Measurements from ENCODE around the gene MYOG. TPM values are rescaled to one million over a fixed set of nuclear protein-coding genes. Genes with fewer than 3 reads are reported as not detected.

Gene MYOG
- total RNA-seq, 2 donors from 2014 or later, result not detected

DNA sequence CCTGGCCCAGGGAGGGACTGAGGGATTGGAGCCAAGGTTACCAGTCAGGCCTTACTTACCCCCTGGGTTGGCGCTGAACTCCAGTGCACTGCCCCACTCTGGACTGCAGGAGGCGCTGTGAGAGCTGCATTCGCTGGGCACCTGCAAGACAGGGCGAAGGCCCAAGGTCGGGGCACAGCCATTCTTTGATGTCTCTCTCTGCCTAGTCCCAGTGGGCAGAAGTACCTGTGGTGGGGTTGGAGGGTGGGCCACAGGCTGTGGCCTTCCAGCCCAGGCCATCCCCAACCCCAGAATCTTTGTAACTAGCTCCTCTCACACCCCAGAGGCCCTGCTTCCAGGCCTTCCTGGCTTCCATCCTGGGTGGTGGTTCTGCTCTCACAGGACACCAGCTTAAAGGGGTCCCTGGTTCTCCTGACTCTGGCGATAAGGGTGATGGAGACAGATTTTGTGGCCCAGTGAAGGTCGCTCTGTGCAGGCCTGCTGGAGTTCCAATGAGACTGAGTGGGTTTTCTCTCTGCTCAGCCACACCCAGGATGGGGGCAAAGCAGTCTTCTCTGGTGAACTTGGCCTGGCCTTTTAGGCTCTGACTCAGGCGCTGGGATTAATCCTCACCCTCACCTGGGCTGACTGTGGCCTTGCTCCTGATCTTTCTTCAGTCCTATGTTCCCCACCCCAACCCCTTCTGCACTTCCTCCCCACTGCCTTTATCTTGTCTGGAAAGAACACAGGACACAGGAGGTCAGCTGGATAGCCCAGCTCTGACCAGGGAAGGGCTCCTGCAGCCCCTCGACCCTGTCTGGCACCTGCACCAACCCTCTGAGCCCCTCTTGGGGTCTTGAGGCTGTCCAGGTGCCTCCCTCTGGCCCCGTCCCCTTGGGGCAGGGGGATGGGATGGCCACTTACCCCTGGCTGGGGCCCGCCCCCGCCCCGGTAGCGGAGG lies 954 bp downstream of the MYOG start:
- no peak overlapping the region for H3K4me3 Mint-ChIP-seq
- Histone ChIP-seq H3K27ac (ENCODE audit: low read depth, low read length) (no peak overlapping the region), H3K27me3 (ENCODE audit: control insufficient read depth, insufficient read depth, low read length, poor library complexity, severe bottlenecking) (no peaks in the 10 kb centered on the region), H3K9me3 (ENCODE audit: control insufficient read depth, low read length) (no peaks in the 10 kb centered on the region), H3K36me3 (ENCODE audit: control insufficient read depth, insufficient read depth, low read length) (no peaks in the 10 kb centered on the region), H3K4me1 (ENCODE audit: control insufficient read depth, insufficient read depth, low read length) (peaks cover 20% of the 10 kb centered on the region), H3K4me3 (ENCODE audit: low read length) (no peak overlapping the region), H3K9ac (ENCODE audit: extremely low read depth, low read length, poor library complexity, severe bottlenecking) (no peak overlapping the region)
- H3K4me1 Mint-ChIP-seq, result peaks cover 51% of the 10 kb centered on the region
- H3K27ac Mint-ChIP-seq, result no peak overlapping the region
- WGBS, 2 experiments (ENCODE audit: insufficient coverage in 1 of 2, insufficient read length in 1 of 2), result 90 to 96% methylated on average over 4 to 14 of the region's 14 CpGs
- no peaks in the 10 kb centered on the region for H3K9me3 Mint-ChIP-seq
- H3K27me3 Mint-ChIP-seq (ENCODE audit: insufficient read depth), result peaks cover 8% of the 10 kb centered on the region
- H3K36me3 Mint-ChIP-seq (ENCODE audit: low read depth), result no peaks in the 10 kb centered on the region
- peak; percentile 92 for DNase-seq
- TF ChIP-seq, protein P1, sequence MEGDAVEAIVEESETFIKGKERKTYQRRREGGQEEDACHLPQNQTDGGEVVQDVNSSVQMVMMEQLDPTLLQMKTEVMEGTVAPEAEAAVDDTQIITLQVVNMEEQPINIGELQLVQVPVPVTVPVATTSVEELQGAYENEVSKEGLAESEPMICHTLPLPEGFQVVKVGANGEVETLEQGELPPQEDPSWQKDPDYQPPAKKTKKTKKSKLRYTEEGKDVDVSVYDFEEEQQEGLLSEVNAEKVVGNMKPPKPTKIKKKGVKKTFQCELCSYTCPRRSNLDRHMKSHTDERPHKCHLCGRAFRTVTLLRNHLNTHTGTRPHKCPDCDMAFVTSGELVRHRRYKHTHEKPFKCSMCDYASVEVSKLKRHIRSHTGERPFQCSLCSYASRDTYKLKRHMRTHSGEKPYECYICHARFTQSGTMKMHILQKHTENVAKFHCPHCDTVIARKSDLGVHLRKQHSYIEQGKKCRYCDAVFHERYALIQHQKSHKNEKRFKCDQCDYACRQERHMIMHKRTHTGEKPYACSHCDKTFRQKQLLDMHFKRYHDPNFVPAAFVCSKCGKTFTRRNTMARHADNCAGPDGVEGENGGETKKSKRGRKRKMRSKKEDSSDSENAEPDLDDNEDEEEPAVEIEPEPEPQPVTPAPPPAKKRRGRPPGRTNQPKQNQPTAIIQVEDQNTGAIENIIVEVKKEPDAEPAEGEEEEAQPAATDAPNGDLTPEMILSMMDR (conservative IDR thresholded peaks at IDR 0.05), result peak; percentile 89

GRCh38 chr1:203083463-203083921 lies 2.3 kb downstream of the MYOG start:
- peak; percentile 47 for DNase-seq
- Histone ChIP-seq H3K27ac (ENCODE audit: low read depth, low read length) (no peak overlapping the region), H3K9me3 (ENCODE audit: control insufficient read depth, low read length) (no peaks in the 10 kb centered on the region), H3K4me3 (ENCODE audit: low read length) (no peak overlapping the region), H3K4me1 (ENCODE audit: control insufficient read depth, insufficient read depth, low read length) (peaks cover 20% of the 10 kb centered on the region), H3K27me3 (ENCODE audit: control insufficient read depth, insufficient read depth, low read length, poor library complexity, severe bottlenecking) (no peaks in the 10 kb centered on the region), H3K36me3 (ENCODE audit: control insufficient read depth, insufficient read depth, low read length) (no peaks in the 10 kb centered on the region), H3K9ac (ENCODE audit: extremely low read depth, low read length, poor library complexity, severe bottlenecking) (no peak overlapping the region)
- Mint-ChIP-seq H3K9me3 (no peaks in the 10 kb centered on the region), H3K4me1 (peaks cover 44% of the 10 kb centered on the region), H3K36me3 (ENCODE audit: low read depth) (no peaks in the 10 kb centered on the region), H3K27me3 (ENCODE audit: insufficient read depth) (peaks cover 18% of the 10 kb centered on the region), H3K27ac (no peak overlapping the region), H3K4me3 (no peak overlapping the region)
- TF ChIP-seq, protein P1 (conservative IDR thresholded peaks at IDR 0.05), result peak; percentile 14
- WGBS, 2 experiments (ENCODE audit: insufficient coverage in 1 of 2, insufficient read length in 1 of 2), result 95 to 100% methylated on average over 2 to 11 of the region's 11 CpGs

DNA sequence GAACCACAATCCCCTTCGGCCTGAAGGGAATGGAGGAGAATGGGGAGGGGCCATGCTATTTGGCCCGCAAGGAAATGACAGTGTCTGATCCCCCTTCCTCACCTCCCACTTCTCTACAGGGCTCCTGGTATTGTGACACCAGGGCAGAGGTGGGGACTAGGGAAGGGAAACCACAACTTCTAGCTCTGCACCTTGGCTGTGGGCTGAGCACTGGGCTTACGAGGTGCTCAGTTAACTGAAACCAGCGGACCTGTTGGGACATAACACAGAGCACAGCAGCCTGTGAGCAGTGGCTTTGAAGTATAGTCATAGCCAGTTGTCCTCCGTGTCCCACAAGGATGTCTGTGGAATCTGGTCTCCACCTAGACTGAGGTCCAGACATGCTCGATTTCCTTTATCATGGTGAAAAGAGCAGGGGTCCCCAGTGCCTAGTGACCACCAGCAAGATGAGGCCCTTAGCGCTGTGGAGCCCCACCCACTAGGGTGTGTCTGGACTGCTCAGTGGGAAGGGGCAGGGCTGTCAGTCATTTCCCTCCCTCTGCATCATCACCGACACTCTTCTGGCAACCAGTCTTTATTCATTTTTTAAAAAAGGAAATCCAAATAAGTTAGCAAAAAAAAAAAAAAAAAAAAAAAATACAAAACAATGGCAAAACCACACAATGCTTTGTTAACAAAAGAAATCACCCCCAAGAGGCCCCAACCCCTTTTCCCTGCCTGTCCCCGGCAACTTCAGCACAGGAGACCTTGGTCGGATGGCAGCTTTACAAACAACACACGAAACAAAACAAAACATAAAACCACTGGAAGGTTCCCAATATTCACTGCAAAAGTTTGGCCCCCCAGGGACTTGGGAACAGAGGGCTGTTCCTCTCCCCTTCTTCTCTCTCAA lies 3.0 kb downstream of the MYOG start:
- no peaks in the 10 kb centered on the region for H3K36me3 Mint-ChIP-seq (ENCODE audit: low read depth)
- WGBS, 2 experiments (ENCODE audit: insufficient coverage in 1 of 2, insufficient read length in 1 of 2), result 87% methylated on average over 8 to 10 of the region's 11 CpGs
- no peak overlapping the region for H3K4me3 Mint-ChIP-seq
- H3K4me1 ChIP-seq (ENCODE audit: control insufficient read depth, insufficient read depth, low read length), result peaks cover 20% of the 10 kb centered on the region
- H3K9ac ChIP-seq (ENCODE audit: extremely low read depth, low read length, poor library complexity, severe bottlenecking), result no peak overlapping the region
- peak; percentile 49 for DNase-seq
- H3K27me3 ChIP-seq (ENCODE audit: control insufficient read depth, insufficient read depth, low read length, poor library complexity, severe bottlenecking), result peaks cover 2% of the 10 kb centered on the region
- no peak overlapping the region for H3K27ac ChIP-seq (ENCODE audit: low read depth, low read length)
- no peaks in the 10 kb centered on the region for H3K9me3 ChIP-seq (ENCODE audit: control insufficient read depth, low read length)
- H3K4me1 Mint-ChIP-seq, result peaks cover 39% of the 10 kb centered on the region
- H3K27ac Mint-ChIP-seq, result no peak overlapping the region
- H3K27me3 Mint-ChIP-seq (ENCODE audit: insufficient read depth), result peaks cover 23% of the 10 kb centered on the region
- H3K9me3 Mint-ChIP-seq, result no peaks in the 10 kb centered on the region
- TF ChIP-seq, protein P1 (conservative IDR thresholded peaks at IDR 0.05), result no peak
- no peaks in the 10 kb centered on the region for H3K36me3 ChIP-seq (ENCODE audit: control insufficient read depth, insufficient read depth, low read length)
- H3K4me3 ChIP-seq (ENCODE audit: low read length), result no peak overlapping the region

Data from endodermal cell (in vitro differentiated cells).